H1 (cell line): Measurements from ENCODE around the gene ASAP2. TPM values are rescaled to one million over a fixed set of nuclear protein-coding genes. Genes with fewer than 3 reads are reported as not detected.

Experiments used
- CEBPB ChIP-seq: IDR thresholded peaks from 2 replicates; pipeline ENCODE4 v1.6.1; 2012; ENCODE audit warnings: low read depth, low read length
- EZH2 ChIP-seq: fragments of 200-600 bp; sonication (generic); IDR thresholded peaks from 2 replicates; pipeline ENCODE4 v1.7.1; 2012; ENCODE audit warnings: low read depth, mild to moderate bottlenecking, moderate library complexity, low read length, inconsistent platforms; ENCODE audit not compliant: severe bottlenecking
- GTF2F1 ChIP-seq: IDR thresholded peaks from 2 replicates; pipeline ENCODE4 v1.6.1; 2012; ENCODE audit warnings: low read depth, low read length, improper control_type of control experiment, borderline replicate concordance
- KDM4A ChIP-seq: IDR thresholded peaks from one replicate; pipeline ENCODE4 v1.7.1; 2012; ENCODE audit warnings: low read depth, mild to moderate bottlenecking, moderate library complexity, low read length, inconsistent platforms; ENCODE audit not compliant: severe bottlenecking
- KDM5A ChIP-seq: fragments of 200-600 bp; IDR thresholded peaks from 2 replicates; pipeline ENCODE4 v1.7.1; 2012; ENCODE audit warnings: mild to moderate bottlenecking, low read length, inconsistent platforms, mixed read lengths
- NANOG ChIP-seq: IDR thresholded peaks from 2 replicates; pipeline ENCODE4 v1.6.1; 2011; ENCODE audit warnings: low read length, low read depth, mild to moderate bottlenecking, inconsistent platforms; ENCODE audit not compliant: insufficient read depth, poor library complexity, severe bottlenecking
- RAD21 ChIP-seq, 2 experiments: IDR thresholded peaks in 1 of 2; conservative IDR thresholded peaks in 1 of 2; 2 replicates each; pipeline ENCODE4 v1.6.1; 2011; ENCODE audit warnings: low read depth in 2 of 2, low read length in 2 of 2, improper control_type of control experiment in 1 of 2, inconsistent platforms in 1 of 2, mild to moderate bottlenecking in 1 of 2, moderate library complexity in 1 of 2
- SP4 ChIP-seq: IDR thresholded peaks from 2 replicates; pipeline ENCODE4 v1.6.1; 2012; ENCODE audit warnings: low read length, inconsistent platforms
- polyA plus RNA-seq, 7 experiments: library from polyadenylated mRNA; depleted of rRNA in 3 of 7; stranded (reverse) in 5 of 7; unstranded in 2 of 7; fragments of >200 nt in 5 of 7; fragments of 200-250 nt in 2 of 7; gene quantifications; 1 replicate in 5 of 7; 2 replicates in 1 of 7; 4 replicates in 1 of 7; pipeline versions ENCODE4 v1.2.1 to v1.2.3, GENCODE V29; 2011 to 2013; ENCODE audit warnings: missing spikeins in 2 of 7, mixed read lengths in 2 of 7
- total RNA-seq: library from RNA; stranded (reverse); fragmentation: NEBNext Ultra II Directional; extraction: Animal tissue kit (Norgen Biotek cat#: 25700); gene quantifications from 2 replicates; pipeline ENCODE4 v1.2.1, GENCODE V29; 2021
- TF ChIP-seq, protein P1 (sequence below): fragments of 300-600 bp; sonication (generic); IDR thresholded peaks from 2 replicates; pipeline ENCODE4 v1.7.1; 2012; ENCODE audit warnings: low read length, moderate library complexity, mild to moderate bottlenecking, inconsistent platforms; ENCODE audit not compliant: insufficient replicate concordance
- TF ChIP-seq, protein P2 (sequence below): IDR thresholded peaks from 2 replicates; pipeline ENCODE4 v1.6.1; 2012; ENCODE audit warnings: inconsistent platforms

Gene ASAP2
- total and polyA plus RNA-seq, 2 of the 8 experiments (the other 6 are each of a cell fraction or from before 2014, with no cell fraction given) = 10.2 to 18.7 TPM

GRCh38 chr2:9215680-9216079, 9.1 kb downstream of the ASAP2 start (continued):
- TF ChIP-seq, protein P1, sequence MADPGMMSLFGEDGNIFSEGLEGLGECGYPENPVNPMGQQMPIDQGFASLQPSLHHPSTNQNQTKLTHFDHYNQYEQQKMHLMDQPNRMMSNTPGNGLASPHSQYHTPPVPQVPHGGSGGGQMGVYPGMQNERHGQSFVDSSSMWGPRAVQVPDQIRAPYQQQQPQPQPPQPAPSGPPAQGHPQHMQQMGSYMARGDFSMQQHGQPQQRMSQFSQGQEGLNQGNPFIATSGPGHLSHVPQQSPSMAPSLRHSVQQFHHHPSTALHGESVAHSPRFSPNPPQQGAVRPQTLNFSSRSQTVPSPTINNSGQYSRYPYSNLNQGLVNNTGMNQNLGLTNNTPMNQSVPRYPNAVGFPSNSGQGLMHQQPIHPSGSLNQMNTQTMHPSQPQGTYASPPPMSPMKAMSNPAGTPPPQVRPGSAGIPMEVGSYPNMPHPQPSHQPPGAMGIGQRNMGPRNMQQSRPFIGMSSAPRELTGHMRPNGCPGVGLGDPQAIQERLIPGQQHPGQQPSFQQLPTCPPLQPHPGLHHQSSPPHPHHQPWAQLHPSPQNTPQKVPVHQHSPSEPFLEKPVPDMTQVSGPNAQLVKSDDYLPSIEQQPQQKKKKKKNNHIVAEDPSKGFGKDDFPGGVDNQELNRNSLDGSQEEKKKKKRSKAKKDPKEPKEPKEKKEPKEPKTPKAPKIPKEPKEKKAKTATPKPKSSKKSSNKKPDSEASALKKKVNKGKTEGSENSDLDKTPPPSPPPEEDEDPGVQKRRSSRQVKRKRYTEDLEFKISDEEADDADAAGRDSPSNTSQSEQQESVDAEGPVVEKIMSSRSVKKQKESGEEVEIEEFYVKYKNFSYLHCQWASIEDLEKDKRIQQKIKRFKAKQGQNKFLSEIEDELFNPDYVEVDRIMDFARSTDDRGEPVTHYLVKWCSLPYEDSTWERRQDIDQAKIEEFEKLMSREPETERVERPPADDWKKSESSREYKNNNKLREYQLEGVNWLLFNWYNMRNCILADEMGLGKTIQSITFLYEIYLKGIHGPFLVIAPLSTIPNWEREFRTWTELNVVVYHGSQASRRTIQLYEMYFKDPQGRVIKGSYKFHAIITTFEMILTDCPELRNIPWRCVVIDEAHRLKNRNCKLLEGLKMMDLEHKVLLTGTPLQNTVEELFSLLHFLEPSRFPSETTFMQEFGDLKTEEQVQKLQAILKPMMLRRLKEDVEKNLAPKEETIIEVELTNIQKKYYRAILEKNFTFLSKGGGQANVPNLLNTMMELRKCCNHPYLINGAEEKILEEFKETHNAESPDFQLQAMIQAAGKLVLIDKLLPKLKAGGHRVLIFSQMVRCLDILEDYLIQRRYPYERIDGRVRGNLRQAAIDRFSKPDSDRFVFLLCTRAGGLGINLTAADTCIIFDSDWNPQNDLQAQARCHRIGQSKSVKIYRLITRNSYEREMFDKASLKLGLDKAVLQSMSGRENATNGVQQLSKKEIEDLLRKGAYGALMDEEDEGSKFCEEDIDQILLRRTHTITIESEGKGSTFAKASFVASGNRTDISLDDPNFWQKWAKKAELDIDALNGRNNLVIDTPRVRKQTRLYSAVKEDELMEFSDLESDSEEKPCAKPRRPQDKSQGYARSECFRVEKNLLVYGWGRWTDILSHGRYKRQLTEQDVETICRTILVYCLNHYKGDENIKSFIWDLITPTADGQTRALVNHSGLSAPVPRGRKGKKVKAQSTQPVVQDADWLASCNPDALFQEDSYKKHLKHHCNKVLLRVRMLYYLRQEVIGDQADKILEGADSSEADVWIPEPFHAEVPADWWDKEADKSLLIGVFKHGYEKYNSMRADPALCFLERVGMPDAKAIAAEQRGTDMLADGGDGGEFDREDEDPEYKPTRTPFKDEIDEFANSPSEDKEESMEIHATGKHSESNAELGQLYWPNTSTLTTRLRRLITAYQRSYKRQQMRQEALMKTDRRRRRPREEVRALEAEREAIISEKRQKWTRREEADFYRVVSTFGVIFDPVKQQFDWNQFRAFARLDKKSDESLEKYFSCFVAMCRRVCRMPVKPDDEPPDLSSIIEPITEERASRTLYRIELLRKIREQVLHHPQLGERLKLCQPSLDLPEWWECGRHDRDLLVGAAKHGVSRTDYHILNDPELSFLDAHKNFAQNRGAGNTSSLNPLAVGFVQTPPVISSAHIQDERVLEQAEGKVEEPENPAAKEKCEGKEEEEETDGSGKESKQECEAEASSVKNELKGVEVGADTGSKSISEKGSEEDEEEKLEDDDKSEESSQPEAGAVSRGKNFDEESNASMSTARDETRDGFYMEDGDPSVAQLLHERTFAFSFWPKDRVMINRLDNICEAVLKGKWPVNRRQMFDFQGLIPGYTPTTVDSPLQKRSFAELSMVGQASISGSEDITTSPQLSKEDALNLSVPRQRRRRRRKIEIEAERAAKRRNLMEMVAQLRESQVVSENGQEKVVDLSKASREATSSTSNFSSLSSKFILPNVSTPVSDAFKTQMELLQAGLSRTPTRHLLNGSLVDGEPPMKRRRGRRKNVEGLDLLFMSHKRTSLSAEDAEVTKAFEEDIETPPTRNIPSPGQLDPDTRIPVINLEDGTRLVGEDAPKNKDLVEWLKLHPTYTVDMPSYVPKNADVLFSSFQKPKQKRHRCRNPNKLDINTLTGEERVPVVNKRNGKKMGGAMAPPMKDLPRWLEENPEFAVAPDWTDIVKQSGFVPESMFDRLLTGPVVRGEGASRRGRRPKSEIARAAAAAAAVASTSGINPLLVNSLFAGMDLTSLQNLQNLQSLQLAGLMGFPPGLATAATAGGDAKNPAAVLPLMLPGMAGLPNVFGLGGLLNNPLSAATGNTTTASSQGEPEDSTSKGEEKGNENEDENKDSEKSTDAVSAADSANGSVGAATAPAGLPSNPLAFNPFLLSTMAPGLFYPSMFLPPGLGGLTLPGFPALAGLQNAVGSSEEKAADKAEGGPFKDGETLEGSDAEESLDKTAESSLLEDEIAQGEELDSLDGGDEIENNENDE = no peak
- TF ChIP-seq, protein P2, sequence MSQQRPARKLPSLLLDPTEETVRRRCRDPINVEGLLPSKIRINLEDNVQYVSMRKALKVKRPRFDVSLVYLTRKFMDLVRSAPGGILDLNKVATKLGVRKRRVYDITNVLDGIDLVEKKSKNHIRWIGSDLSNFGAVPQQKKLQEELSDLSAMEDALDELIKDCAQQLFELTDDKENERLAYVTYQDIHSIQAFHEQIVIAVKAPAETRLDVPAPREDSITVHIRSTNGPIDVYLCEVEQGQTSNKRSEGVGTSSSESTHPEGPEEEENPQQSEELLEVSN = no peak
- TF ChIP-seq NANOG = no peak
- TF ChIP-seq SP4 = no peak
- no peak for TF ChIP-seq KDM5A
- no peak for TF ChIP-seq GTF2F1
- no peak for TF ChIP-seq RAD21 (IDR thresholded peaks at IDR 0.05 in 1 of 2, conservative IDR thresholded peaks at IDR 0.05 in 1 of 2; ENCODE audit: low read depth in 2 of 2, low read length in 2 of 2)
- TF ChIP-seq KDM4A = no peak
- TF ChIP-seq CEBPB = no peak
- TF ChIP-seq EZH2 = no peak
